ENCODE measurements around the gene ARL4C.

ARL4C gene

GRCh38 chr2:234444893-234445292 lies 52.0 kb downstream of the ARL4C start:
- DNase-seq: peak; percentile 70

DNA sequence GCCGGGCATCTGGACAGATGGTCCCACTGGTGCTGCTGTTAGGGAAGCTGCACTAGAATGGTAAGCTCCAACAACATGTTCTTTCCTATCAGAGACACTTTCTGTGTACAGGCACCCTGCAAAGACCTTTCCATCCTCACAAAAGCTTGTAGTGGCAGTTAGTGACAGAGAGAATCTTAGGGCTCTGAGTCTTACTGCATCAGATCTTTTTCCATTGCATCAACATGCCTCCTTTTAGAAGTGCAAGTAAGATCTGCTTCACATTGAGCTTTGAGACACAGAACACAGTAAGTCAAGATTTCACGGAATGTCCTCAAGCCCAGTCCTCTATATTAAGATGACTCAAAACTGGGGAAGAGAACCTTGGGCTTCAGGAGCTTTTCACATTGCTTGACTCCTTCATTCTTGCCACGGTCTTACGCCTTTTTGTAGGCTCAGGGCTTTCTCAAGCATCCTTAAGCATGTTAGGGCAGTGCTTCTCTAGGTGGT lies 52.6 kb downstream of the ARL4C start:
- no peak for DNase-seq
